Measurements from ENCODE around the gene SARDH.

Gene SARDH

GRCh38 chr9:133686642-133687575, 51.2 kb downstream of the SARDH start:
- TF ChIP-seq CTCF (IDR thresholded peaks at IDR 0.05; ENCODE audit: low read length) (no peak), EZH2 (IDR thresholded peaks at IDR 0.05; ENCODE audit: borderline replicate concordance, low read length) (no peak)
- Histone ChIP-seq H3K27me3 (ENCODE audit: insufficient read depth, low read length) (peaks cover 4% of the 10 kb centered on the region; the same call in 1 of the 2 replicates), H3K9ac (ENCODE audit: low read length) (no peak overlapping the region), H2AFZ (ENCODE audit: low read length) (no peak overlapping the region), H3K4me3 (ENCODE audit: low read depth, low read length, poor library complexity, severe bottlenecking) (no peak overlapping the region), H3K79me2 (ENCODE audit: insufficient read depth, low read length) (no peaks in the 10 kb centered on the region), H4K20me1 (ENCODE audit: insufficient read depth, low read length) (no peaks in the 10 kb centered on the region), H3K4me1 (ENCODE audit: insufficient read depth, low read length, severe bottlenecking) (no peaks in the 10 kb centered on the region), H3F3A (ENCODE audit: insufficient read depth, low read length) (no peaks in the 10 kb centered on the region), H3K9me2 (ENCODE audit: low read depth, low read length) (no peaks in the 10 kb centered on the region), H3K9me3 (ENCODE audit: low read length) (no peaks in the 10 kb centered on the region), H3K36me3 (ENCODE audit: insufficient read depth, low read length) (no peaks in the 10 kb centered on the region), H3K27ac (ENCODE audit: low read depth, low read length, poor library complexity, severe bottlenecking) (no peak overlapping the region), H3K4me2 (ENCODE audit: low read length) (no peak overlapping the region)

GRCh38 chr9:133685653-133686609, 52.2 kb downstream of the SARDH start:
- no peaks in the 10 kb centered on the region for H3K36me3 ChIP-seq (ENCODE audit: insufficient read depth, low read length)
- no peak overlapping the region for H3K9ac ChIP-seq (ENCODE audit: low read length)

More at GRCh38 chr9:133685653-133686609, 52.2 kb downstream of the SARDH start:
- TF ChIP-seq EZH2 (IDR thresholded peaks at IDR 0.05; ENCODE audit: borderline replicate concordance, low read length) (no peak), CTCF (IDR thresholded peaks at IDR 0.05; ENCODE audit: low read length) (no peak)
- Histone ChIP-seq H2AFZ (ENCODE audit: low read length) (no peak overlapping the region), H3K79me2 (ENCODE audit: insufficient read depth, low read length) (no peaks in the 10 kb centered on the region), H3K4me1 (ENCODE audit: insufficient read depth, low read length, severe bottlenecking) (no peaks in the 10 kb centered on the region), H3F3A (ENCODE audit: insufficient read depth, low read length) (no peaks in the 10 kb centered on the region), H4K20me1 (ENCODE audit: insufficient read depth, low read length) (no peaks in the 10 kb centered on the region), H3K27me3 (ENCODE audit: insufficient read depth, low read length) (peaks cover 4% of the 10 kb centered on the region; the same call in 1 of the 2 replicates), H3K4me2 (ENCODE audit: low read length) (no peak overlapping the region), H3K9me3 (ENCODE audit: low read length) (no peaks in the 10 kb centered on the region), H3K27ac (ENCODE audit: low read depth, low read length, poor library complexity, severe bottlenecking) (no peak overlapping the region), H3K4me3 (ENCODE audit: low read depth, low read length, poor library complexity, severe bottlenecking) (no peak overlapping the region), H3K9me2 (ENCODE audit: low read depth, low read length) (no peaks in the 10 kb centered on the region)
